ENCODE data around the gene INO80. TPM values are rescaled to one million over a fixed set of nuclear protein-coding genes. Genes with fewer than 3 reads are reported as not detected.
"Not testable (repeated sequence)": the region's sequence is repeated elsewhere in the genome, so short reads cannot be mapped to it uniquely, and the experiment has no call there.

INO80 gene
- total RNA-seq, 2 experiments from 2014 or later: 23.8 to 28.1 TPM

- H3K27me3 Mint-ChIP-seq (ENCODE audit: low read depth): no peaks in the 10 kb centered on the region
- H3K9me3 Mint-ChIP-seq (ENCODE audit: insufficient read depth): no peaks in the 10 kb centered on the region
- POLR2A ChIA-PET: interaction anchor here (0.6 to 1.6 kb wide), 5 partner anchors 45 to 420 kb away, joined by 3 to 8 read pairs (median 6); partner anchors contain the start of genes NUSAP1, OIP5 and RAD51
- ATAC-seq: no peak
- H3K36me3 Mint-ChIP-seq (ENCODE audit: low read depth): peaks cover 14% of the 10 kb centered on the region
- H3K27ac Mint-ChIP-seq: peak overlapping the region; percentile 93
- CTCF ChIA-PET: interaction anchor here (2.1 kb wide), 1 partner anchor 116 kb away, joined by 6 read pairs; the partner anchor contains the start of genes CHP1 and EXD1
- no peak for DNase-seq
- H3K4me3 Mint-ChIP-seq: peak overlapping the region; percentile 83
- H3K4me1 Mint-ChIP-seq (ENCODE audit: low read depth): peaks cover 21% of the 10 kb centered on the region
Observed at GRCh38 chr15:41115161-41115651, 874 bp downstream of the INO80 start.

- Mint-ChIP-seq H3K9me3 (ENCODE audit: insufficient read depth) (no peaks in the 10 kb centered on the region), H3K36me3 (ENCODE audit: low read depth) (peaks cover 16% of the 10 kb centered on the region), H3K27ac (no peak overlapping the region), H3K4me3 (no peak overlapping the region), H3K27me3 (ENCODE audit: low read depth) (no peaks in the 10 kb centered on the region), H3K4me1 (ENCODE audit: low read depth) (peaks cover 3% of the 10 kb centered on the region)
- no peak for ATAC-seq
- ChIA-PET POLR2A (no interaction called here), CTCF (interaction anchor here (0.6 to 1.0 kb wide), 2 partner anchors 77 to 250 kb away, joined by 3 read pairs; no protein-coding TSS in a partner anchor)
- no peak for DNase-seq
Observed at GRCh38 chr15:41106947-41107346, 9.1 kb downstream of the INO80 start.

GRCh38 chr15:41105348-41106334 lies 10.4 kb downstream of the INO80 start:
- DNase-seq (no peak), ATAC-seq (no peak)
- Mint-ChIP-seq H3K4me1 (ENCODE audit: low read depth) (peaks cover 5% of the 10 kb centered on the region), H3K9me3 (ENCODE audit: insufficient read depth) (no peaks in the 10 kb centered on the region), H3K27me3 (ENCODE audit: low read depth) (no peaks in the 10 kb centered on the region), H3K27ac (no peak overlapping the region), H3K36me3 (ENCODE audit: low read depth) (peaks cover 20% of the 10 kb centered on the region), H3K4me3 (no peak overlapping the region)
- POLR2A ChIA-PET: no interaction called here
- CTCF ChIA-PET: interaction anchor here (1.0 kb wide), 2 partner anchors 79 to 175 kb away, joined by 3 to 4 read pairs; no protein-coding TSS in a partner anchor

- ATAC-seq (no peak), DNase-seq (no peak)
- ChIA-PET POLR2A (no interaction called here), CTCF (interaction anchor here (1.0 to 1.1 kb wide), 2 partner anchors 25 to 80 kb away, joined by 3 to 4 read pairs; no protein-coding TSS in a partner anchor)
- Mint-ChIP-seq H3K27ac (no peak overlapping the region), H3K27me3 (ENCODE audit: low read depth) (no peaks in the 10 kb centered on the region), H3K9me3 (ENCODE audit: insufficient read depth) (no peaks in the 10 kb centered on the region), H3K4me3 (no peak overlapping the region), H3K4me1 (ENCODE audit: low read depth) (peaks cover 5% of the 10 kb centered on the region), H3K36me3 (ENCODE audit: low read depth) (peaks cover 22% of the 10 kb centered on the region)
Observed at GRCh38 chr15:41104234-41104633, 11.8 kb downstream of the INO80 start.

GRCh38 chr15:41102854-41103253 lies 13.2 kb downstream of the INO80 start:
- ATAC-seq (no peak), DNase-seq (no peak)
- Mint-ChIP-seq H3K4me1 (ENCODE audit: low read depth) (peaks cover 3% of the 10 kb centered on the region), H3K27me3 (ENCODE audit: low read depth) (no peaks in the 10 kb centered on the region), H3K27ac (no peak overlapping the region), H3K4me3 (no peak overlapping the region), H3K36me3 (ENCODE audit: low read depth) (peaks cover 15% of the 10 kb centered on the region), H3K9me3 (ENCODE audit: insufficient read depth) (no peaks in the 10 kb centered on the region)
- ChIA-PET CTCF (no interaction called here), POLR2A (no interaction called here)

GRCh38 chr15:41096178-41096577 lies 19.9 kb downstream of the INO80 start:
- Mint-ChIP-seq H3K4me1 (ENCODE audit: low read depth) (peaks cover 1% of the 10 kb centered on the region), H3K9me3 (ENCODE audit: insufficient read depth) (no peaks in the 10 kb centered on the region), H3K27me3 (ENCODE audit: low read depth) (no peaks in the 10 kb centered on the region), H3K4me3 (no peak overlapping the region), H3K36me3 (ENCODE audit: low read depth) (peaks cover 31% of the 10 kb centered on the region), H3K27ac (no peak overlapping the region)
- DNase-seq (no peak), ATAC-seq (no peak)
- POLR2A ChIA-PET: interaction anchor here (0.6 kb wide), 1 partner anchor 118 kb away, joined by 3 read pairs; no protein-coding TSS in a partner anchor
- CTCF ChIA-PET: no interaction called here

GRCh38 chr15:41085029-41085428 lies 31.1 kb downstream of the INO80 start:
- Mint-ChIP-seq H3K4me1 (ENCODE audit: low read depth) (peaks cover 14% of the 10 kb centered on the region), H3K9me3 (ENCODE audit: insufficient read depth) (no peaks in the 10 kb centered on the region), H3K4me3 (no peak overlapping the region), H3K27ac (no peak overlapping the region), H3K27me3 (ENCODE audit: low read depth) (no peaks in the 10 kb centered on the region), H3K36me3 (ENCODE audit: low read depth) (peaks cover 55% of the 10 kb centered on the region)
- DNase-seq: no peak
- ChIA-PET POLR2A (no interaction called here), CTCF (no interaction called here)
- ATAC-seq: no peak

- CTCF ChIA-PET: interaction anchor here (1.8 to 2.1 kb wide), 2 partner anchors 24 to 138 kb away, joined by 4 to 5 read pairs; no protein-coding TSS in a partner anchor
Observed at GRCh38 chr15:41080144-41080543, 35.9 kb downstream of the INO80 start.

GRCh38 chr15:41079717-41080116 lies 36.4 kb downstream of the INO80 start:
- ChIA-PET POLR2A (no interaction called here), CTCF (interaction anchor here (1.8 to 2.1 kb wide), 2 partner anchors 25 to 138 kb away, joined by 4 to 5 read pairs; no protein-coding TSS in a partner anchor)
- no peak overlapping the region for H3K4me3 Mint-ChIP-seq
- no peak for DNase-seq
- H3K4me1 Mint-ChIP-seq (ENCODE audit: low read depth): no peaks in the 10 kb centered on the region
- peaks cover 49% of the 10 kb centered on the region for H3K36me3 Mint-ChIP-seq (ENCODE audit: low read depth)
- ATAC-seq: no peak
- H3K27ac Mint-ChIP-seq: no peak overlapping the region
- no peaks in the 10 kb centered on the region for H3K9me3 Mint-ChIP-seq (ENCODE audit: insufficient read depth)
- H3K27me3 Mint-ChIP-seq (ENCODE audit: low read depth): no peaks in the 10 kb centered on the region

More at GRCh38 chr15:41080144-41080543, 35.9 kb downstream of the INO80 start:
- Mint-ChIP-seq H3K9me3 (ENCODE audit: insufficient read depth) (no peaks in the 10 kb centered on the region), H3K4me1 (ENCODE audit: low read depth) (no peaks in the 10 kb centered on the region), H3K36me3 (ENCODE audit: low read depth) (peaks cover 50% of the 10 kb centered on the region), H3K27ac (no peak overlapping the region), H3K27me3 (ENCODE audit: low read depth) (no peaks in the 10 kb centered on the region), H3K4me3 (no peak overlapping the region)
- no peak for DNase-seq
- no peak for ATAC-seq
- POLR2A ChIA-PET: no interaction called here

- H3K4me3 Mint-ChIP-seq; DNase-seq; POLR2A ChIA-PET; ATAC-seq; H3K9me3 Mint-ChIP-seq (ENCODE audit: insufficient read depth); H3K27me3 Mint-ChIP-seq (ENCODE audit: low read depth); H3K4me1 Mint-ChIP-seq (ENCODE audit: low read depth); H3K27ac Mint-ChIP-seq: not testable (repeated sequence)
- H3K36me3 Mint-ChIP-seq (ENCODE audit: low read depth): peaks cover 51% of the 10 kb centered on the region
- CTCF ChIA-PET: interaction anchor here (1.0 to 2.1 kb wide), 3 partner anchors 25 to 137 kb away, joined by 3 to 5 read pairs (median 4); no protein-coding TSS in a partner anchor
Observed at GRCh38 chr15:41078879-41079278, 37.2 kb downstream of the INO80 start.

GRCh38 chr15:41078125-41078524 lies 38.0 kb downstream of the INO80 start:
- no peaks in the 10 kb centered on the region for H3K4me1 Mint-ChIP-seq (ENCODE audit: low read depth)
- ATAC-seq (no peak), DNase-seq (no peak)
- no peaks in the 10 kb centered on the region for H3K27me3 Mint-ChIP-seq (ENCODE audit: low read depth)
- H3K9me3 Mint-ChIP-seq (ENCODE audit: insufficient read depth): no peaks in the 10 kb centered on the region
- CTCF ChIA-PET: interaction anchor here (0.6 to 2.1 kb wide), 4 partner anchors 107 to 175 kb away, joined by 3 to 5 read pairs (median 3); no protein-coding TSS in a partner anchor
- POLR2A ChIA-PET: no interaction called here
- H3K27ac Mint-ChIP-seq: no peak overlapping the region
- H3K36me3 Mint-ChIP-seq (ENCODE audit: low read depth): peaks cover 54% of the 10 kb centered on the region
- H3K4me3 Mint-ChIP-seq: no peak overlapping the region

GRCh38 chr15:41073028-41073427 lies 43.1 kb downstream of the INO80 start:
- ATAC-seq (no peak), DNase-seq (no peak)
- CTCF ChIA-PET: interaction anchor here (0.8 to 1.2 kb wide), 4 partner anchors 131 to 215 kb away, joined by 3 read pairs; partner anchors contain the start of gene VPS18
- H3K36me3 Mint-ChIP-seq (ENCODE audit: low read depth): peaks cover 43% of the 10 kb centered on the region
- POLR2A ChIA-PET: no interaction called here
- H3K27me3 Mint-ChIP-seq (ENCODE audit: low read depth): no peaks in the 10 kb centered on the region
- H3K4me1 Mint-ChIP-seq (ENCODE audit: low read depth): no peaks in the 10 kb centered on the region
- no peak overlapping the region for H3K4me3 Mint-ChIP-seq
- no peak overlapping the region for H3K27ac Mint-ChIP-seq
- no peaks in the 10 kb centered on the region for H3K9me3 Mint-ChIP-seq (ENCODE audit: insufficient read depth)
